Right lobe of liver (tissue), 4 donors: ENCODE measurements around the gene MYO3B.

Experiments
- CTCF ChIP-seq, 4 donors: fragments of 200-600 bp in 3 of 4; fragments of 450-650 bp in 1 of 4; IDR thresholded peaks; one replicate each; pipeline versions ENCODE4 v1.5.1 to v1.8.0; 2016 to 2022; ENCODE audit warnings: antibody characterized with exemption in 4 of 4, mild to moderate bottlenecking in 2 of 4
- POLR2A ChIP-seq: fragments of 450-650 bp; IDR thresholded peaks from one replicate; pipeline ENCODE4 v1.6.1; 2017; ENCODE audit warnings: antibody characterized with exemption, mild to moderate bottlenecking
- donor health status: DM: no; HTN: no; CAD: no.
- donor health status: DM: no; HTN: no; CAD: no.
- donor health status: DM: no; HTN: yes; CAD: no.

- TF ChIP-seq CTCF (IDR thresholded peaks at IDR 0.05) (no peak), POLR2A (no peak)
These were observed 32.1 kb upstream of the MYO3B start for GRCh38 chr2:170145675-170146432.
